KBM-7 (cell line): ENCODE results near the gene KLRC4.
"Not testable (repeated sequence)": the region's sequence is repeated elsewhere in the genome, so short reads cannot be mapped to it uniquely, and the experiment has no call there.

Source experiments
- DNase-seq: peaks from one replicate; pipeline ENCODE4 v3.0.0-alpha.2; 2015
- in situ Hi-C: fragments of 300-500 bp; cut with MboI; formaldehyde crosslinking; loops from 2 replicates; pipeline ENCODE4 v1.14.3; 2020; ENCODE audit warnings: low sequenced_read_pairs, low pct_unique_long_range_greater_than_20kb, mixed read lengths

The KLRC4 gene

DNA sequence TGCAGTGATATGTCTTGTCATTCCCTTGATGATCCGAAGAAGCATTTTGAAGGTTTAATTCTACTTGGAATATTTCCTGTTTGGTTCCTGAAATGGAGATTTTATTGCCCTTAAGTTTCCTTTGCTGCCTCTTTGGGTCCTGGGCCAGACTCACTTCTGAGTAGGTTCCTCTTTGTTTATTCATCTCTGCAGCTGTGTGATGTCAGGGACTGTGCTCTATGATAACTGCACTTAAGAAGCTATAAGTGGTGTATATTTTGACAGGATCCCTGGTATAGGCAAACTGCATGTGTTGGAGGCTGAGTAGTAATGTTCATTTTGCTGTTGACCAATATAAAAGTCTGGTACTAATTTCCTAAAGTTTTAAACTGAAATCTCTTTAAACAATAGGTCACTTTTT is at the start of gene KLRC4:
Gene KLRC4, minus strand, starts transcription at position 366 of the 400 bp plus-strand sequence. Its CDS starts 182 bp downstream, at position 184.
- DNase-seq = peak; percentile 79
- in situ Hi-C loops = loop anchor here (10.0 kb wide), 1 partner anchor 55 kb away; no protein-coding TSS in a partner anchor

DNA sequence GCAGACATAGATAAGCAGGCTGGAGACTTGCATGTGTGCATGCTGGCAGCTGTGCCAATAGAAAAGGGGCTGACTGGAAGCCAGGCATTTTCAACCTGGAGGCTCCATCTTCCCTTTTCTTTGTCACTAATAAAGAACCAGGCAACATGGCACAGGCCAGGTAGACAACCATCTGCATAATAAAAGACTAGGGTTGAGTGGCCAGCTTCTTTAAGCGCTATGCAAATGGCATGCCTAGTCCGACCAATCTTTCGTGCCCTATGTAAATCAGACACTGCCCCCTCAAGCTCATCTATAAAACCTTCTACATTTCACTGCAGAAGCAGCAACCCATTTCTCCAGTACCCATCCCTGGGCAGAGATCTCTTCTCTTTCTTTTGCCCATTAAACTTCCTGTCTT is 48.2 kb upstream of the KLRC4 start:
- in situ Hi-C loops = no loop called here
- DNase-seq = no peak

- DNase-seq = no peak
- in situ Hi-C loops = no loop called here
Observed at GRCh38 chr12:10456856-10457255, 47.3 kb upstream of the KLRC4 start.

GRCh38 chr12:10455766-10456165 is 46.2 kb upstream of the KLRC4 start:
- DNase-seq = no peak
- in situ Hi-C loops = no loop called here

DNA sequence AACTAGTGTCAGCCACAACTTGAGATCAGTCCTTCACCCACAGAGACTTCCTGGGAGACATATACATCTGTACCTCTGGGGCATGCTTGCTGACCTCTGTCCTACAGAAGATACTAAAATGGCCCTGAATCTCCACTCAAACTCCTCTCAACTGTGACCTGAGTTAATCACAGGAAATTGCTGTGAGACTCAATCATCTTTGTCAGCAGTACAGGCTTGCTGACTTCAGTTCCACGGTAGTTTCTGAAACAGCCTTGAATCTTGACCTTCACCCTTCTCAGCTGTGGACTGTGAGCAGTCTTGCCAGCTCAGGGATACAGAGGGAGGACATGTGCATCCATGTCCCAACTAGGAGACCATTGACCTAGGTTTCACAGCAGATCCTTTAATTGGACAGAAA is 45.0 kb upstream of the KLRC4 start:
- no peak for DNase-seq
- in situ Hi-C loops = no loop called here

GRCh38 chr12:10453156-10453555 is 43.6 kb upstream of the KLRC4 start, which contains the start of gene KLRC1:
TSS of gene KLRC1 (minus strand) at chr12:10453377. CDS start at chr12:10451156, 2,221 bp downstream.
- no peak for DNase-seq
- in situ Hi-C loops = no loop called here

- DNase-seq = no peak
- in situ Hi-C loops = no loop called here
Observed at GRCh38 chr12:10448236-10448635, 38.7 kb upstream of the KLRC4 start.

DNA sequence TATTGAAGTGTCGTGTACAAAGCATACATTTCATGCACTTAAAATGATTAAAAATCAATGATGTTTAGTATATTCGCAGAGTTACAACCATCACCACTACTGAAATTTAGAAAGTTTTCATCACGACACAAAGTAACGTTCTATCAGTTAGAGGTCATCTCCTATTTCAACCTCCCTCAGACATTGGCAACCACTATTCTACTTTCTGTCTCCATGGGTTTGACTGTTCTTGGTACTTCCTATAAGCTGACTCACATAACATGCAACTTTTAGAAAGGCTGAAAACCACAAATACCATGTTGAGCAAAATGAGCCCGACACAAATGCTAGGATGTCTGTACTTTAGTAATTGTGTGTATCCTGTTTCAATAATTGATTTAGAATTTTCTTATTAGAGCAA is 36.5 kb upstream of the KLRC4 start:
- in situ Hi-C loops, DNase-seq: not testable (repeated sequence)

DNA sequence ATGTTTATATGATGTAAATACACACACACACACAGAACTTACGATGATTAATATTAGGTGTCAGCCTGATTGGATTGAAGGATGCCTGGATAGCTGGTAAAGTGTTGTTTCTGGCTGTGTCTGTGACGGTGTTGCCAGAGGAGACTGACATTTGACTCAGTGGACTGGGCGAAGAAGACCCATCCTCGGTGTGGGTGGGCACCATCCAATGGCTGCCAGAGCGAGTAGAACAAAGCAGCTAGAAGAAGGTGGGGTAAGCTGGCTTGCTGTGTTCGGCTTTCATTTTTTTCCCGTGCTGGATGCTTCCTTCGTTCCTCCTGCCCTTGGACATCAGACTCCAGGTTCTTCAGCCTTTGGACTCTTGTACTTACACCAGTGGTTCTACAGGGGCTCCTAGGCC is 31.6 kb upstream of the KLRC4 start:
- in situ Hi-C loops, DNase-seq: not testable (repeated sequence)

DNA sequence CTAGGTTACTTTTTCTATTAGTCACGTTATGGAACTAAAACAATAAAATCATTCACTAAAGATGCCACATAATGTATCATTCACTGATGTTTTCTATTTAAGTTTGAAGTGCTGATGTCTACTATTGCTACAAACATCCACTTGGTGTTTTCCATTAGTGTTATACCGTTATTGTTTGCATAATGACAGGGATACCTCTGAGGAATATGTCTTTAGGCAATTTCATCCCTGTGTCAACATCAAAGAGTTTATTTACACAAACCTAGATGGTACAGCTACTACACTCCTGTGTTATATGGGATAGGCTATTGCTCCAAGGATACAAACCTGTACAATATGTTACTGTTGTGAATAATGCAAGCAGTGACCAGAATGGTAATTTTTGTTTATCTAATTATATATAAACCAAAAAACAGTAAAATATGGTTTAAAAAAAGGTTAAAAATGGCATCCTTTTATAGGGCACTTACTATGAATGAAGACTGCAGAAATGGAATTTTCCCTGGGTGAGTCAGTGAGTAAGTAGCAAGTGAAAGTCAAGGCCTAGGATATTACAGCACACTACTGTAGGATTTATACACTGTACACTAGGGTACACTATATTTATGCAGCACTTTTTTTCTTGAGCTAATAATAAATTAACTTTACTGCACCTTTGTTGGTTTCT is 30.2 kb upstream of the KLRC4 start:
- DNase-seq, in situ Hi-C loops: not testable (repeated sequence)

DNA sequence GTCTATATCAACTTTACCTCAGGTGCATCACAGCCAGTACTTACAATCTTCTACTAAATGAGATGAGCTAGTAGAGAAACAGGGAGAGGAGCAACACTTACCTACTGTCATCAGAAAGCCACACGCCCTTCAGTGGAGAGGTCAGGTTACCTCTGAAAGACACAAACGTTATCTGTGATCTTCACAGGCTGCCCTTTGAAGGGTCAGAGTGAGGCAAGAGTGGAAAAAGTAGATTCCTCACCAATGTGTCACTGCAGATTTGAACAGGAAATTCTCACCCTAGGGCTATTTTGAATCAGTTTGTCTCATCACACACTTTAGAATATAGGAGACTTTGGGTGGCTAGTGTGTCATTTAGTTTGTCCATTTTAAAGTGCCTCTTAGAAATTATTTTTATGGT is 28.0 kb upstream of the KLRC4 start:
- DNase-seq, in situ Hi-C loops: not testable (repeated sequence)

DNA sequence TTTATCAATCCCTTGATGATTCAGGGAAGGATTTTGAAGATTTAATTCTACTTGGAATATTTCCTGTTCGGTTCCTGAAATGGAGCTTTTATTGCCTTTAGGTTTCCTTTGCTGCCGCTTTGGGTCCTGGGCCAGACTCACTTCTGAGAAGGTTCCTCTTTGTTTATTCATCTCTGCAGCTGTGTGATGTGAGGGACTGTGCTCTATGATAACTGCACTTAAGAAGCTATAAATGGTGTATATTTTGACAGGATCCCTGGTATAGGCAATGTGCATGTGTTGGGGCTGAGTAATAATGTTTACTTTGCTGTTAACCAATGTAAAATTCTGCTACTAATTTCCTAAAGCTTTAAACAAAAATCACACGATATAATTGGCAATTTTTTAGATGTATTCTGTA is 26.3 kb upstream of the KLRC4 start, which contains the start of gene KLRC2:
Gene KLRC2, minus strand, starts transcription at position 195 of the 400 bp plus-strand sequence. Its CDS starts 24 bp downstream, at position 171.
- peak; percentile 75 for DNase-seq
- in situ Hi-C loops = not testable (repeated sequence)

- in situ Hi-C loops, DNase-seq: not testable (repeated sequence)
Observed at GRCh38 chr12:10430623-10431022, 21.1 kb upstream of the KLRC4 start.

- DNase-seq, in situ Hi-C loops: not testable (repeated sequence)
Observed at GRCh38 chr12:10425938-10426337, 16.4 kb upstream of the KLRC4 start.

DNA sequence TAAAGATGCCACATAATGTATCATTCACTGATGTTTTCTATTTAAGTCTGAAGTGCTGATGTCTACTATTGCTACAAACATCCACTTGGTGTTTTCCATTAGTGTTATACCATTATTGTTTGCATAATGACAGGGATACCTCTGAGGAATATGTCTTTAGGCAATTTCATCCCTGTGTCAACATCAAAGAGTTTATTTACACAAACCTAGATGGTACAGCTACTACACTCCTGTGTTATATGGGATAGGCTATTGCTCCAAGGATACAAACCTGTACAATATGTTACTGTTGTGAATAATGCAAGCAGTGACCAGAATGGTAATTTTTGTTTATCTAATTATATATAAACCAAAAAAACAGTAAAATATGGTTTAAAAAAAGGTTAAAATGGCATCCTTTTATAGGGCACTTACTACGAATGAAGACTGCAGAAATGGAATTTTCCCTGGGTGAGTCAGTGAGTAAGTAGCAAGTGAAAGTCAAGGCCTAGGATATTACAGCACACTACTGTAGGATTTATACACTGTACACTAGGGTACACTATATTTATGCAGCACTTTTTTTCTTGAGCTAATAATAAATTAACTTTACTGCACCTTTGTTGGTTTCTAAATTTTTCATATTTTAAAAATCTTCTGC is 14.8 kb upstream of the KLRC4 start:
- in situ Hi-C loops, DNase-seq: not testable (repeated sequence)

GRCh38 chr12:10422159-10422558 is 12.6 kb upstream of the KLRC4 start:
- DNase-seq, in situ Hi-C loops: not testable (repeated sequence)

DNA sequence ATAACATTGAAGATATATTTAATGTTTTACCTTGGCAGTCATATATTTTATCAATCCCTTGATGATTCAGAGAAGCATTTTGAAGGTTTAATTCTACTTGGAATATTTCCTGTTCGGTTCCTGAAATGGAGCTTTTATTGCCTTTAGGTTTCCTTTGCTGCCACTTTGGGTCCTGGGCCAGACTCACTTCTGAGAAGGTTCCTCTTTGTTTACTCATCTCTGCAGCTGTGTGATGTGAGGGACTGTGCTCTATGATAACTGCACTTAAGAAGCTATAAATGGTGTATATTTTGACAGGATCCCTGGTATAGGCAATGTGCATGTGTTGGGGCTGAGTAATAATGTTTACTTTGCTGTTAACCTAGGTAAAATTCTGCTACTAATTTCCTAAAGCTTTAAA is 10.8 kb upstream of the KLRC4 start, which contains the start of gene KLRC3:
Gene KLRC3, minus strand, starts transcription at position 262 of the 400 bp plus-strand sequence. Its CDS starts 45 bp downstream, at position 217.
- in situ Hi-C loops = not testable (repeated sequence)
- DNase-seq = peak; percentile 42

DNA sequence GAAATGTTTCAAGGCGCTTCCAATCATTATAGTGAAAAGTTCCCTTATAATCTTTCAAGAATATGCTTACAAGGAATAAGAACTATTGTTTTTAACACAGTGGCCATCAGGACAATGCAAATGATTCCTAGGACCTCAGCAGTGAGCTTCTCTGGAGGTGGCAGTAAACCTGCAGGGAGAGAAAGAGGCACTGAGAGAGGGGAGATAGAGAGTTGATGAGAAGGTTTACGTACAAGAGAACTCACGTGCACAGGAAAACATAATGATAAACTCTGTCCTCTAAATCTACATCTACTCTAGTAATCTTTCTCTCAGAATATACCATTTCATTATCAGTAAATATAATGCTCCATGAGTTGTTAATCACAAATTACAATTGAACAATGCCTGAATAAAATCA is 715 bp downstream of the KLRC4 start:
- DNase-seq = no peak
- in situ Hi-C loops = loop anchor here (10.0 kb wide), 1 partner anchor 54 kb away; no protein-coding TSS in a partner anchor

DNA sequence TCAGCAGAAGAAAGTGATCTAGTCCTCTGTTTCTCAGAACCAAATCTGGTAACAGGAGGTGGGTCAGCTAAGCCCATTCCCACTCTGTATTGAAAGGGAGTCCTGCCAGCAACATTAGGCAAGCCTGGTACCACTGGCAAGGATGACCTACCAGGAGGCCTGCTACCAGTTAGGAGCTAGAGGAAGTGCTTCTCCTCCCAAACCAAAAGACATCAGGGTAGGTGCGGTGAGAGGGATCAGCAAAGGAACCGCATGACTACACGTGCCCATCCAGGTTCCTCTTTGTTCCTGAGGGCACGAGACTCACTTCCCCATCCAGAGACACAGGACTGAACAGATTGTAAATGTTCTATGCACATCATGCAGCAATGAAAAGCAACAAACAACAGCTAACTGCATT is 2.8 kb downstream of the KLRC4 start:
- in situ Hi-C loops = loop anchor here (10.0 kb wide), 1 partner anchor 52 kb away; no protein-coding TSS in a partner anchor
- DNase-seq = peak; percentile 74

DNA sequence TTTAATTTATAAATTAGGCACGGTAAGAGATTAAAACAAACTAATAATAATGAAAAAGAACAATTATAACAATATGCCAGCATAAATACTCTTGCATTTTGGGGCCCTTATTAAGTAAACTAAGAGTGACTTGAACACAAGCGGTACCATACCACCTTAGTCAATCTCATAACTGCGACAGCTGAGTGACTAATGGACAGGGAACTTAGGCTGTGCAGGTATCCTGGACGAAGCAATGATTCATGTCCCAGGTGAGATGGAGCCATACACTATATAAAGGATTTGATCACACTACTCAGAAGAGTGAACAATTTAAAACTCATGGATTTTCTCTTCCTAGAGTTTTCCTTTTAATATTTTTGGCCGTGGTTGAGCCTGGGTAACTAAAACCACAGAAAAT is 4.3 kb downstream of the KLRC4 start:
- DNase-seq = no peak
- in situ Hi-C loops = loop anchor here (10.0 kb wide), 1 partner anchor 50 kb away; no protein-coding TSS in a partner anchor
